Measurements from ENCODE around the gene ACVR1.

ACVR1 gene

GRCh38 chr2:157789933-157790511 is 86.1 kb downstream of the ACVR1 start:
- ATAC-seq = no peak
- TF ChIP-seq TSHZ2 (CRISPR knock-in tag; IDR thresholded peaks at IDR 0.05) (no peak), ZNF8 (CRISPR knock-in tag; IDR thresholded peaks at IDR 0.05) (no peak), TOX (CRISPR knock-in tag; IDR thresholded peaks at IDR 0.05; ENCODE audit: borderline replicate concordance) (no peak), ZNF565 (CRISPR knock-in tag; conservative IDR thresholded peaks at IDR 0.05; ENCODE audit: low read depth) (no peak), POU6F1 (CRISPR knock-in tag; IDR thresholded peaks at IDR 0.05; ENCODE audit: borderline replicate concordance, low read depth) (no peak), SNAI2 (CRISPR knock-in tag; IDR thresholded peaks at IDR 0.05) (no peak), PATZ1 (CRISPR knock-in tag; IDR thresholded peaks at IDR 0.05; ENCODE audit: borderline replicate concordance) (no peak), GLIS3 (CRISPR knock-in tag; IDR thresholded peaks at IDR 0.05) (no peak), ARNTL (CRISPR knock-in tag; IDR thresholded peaks at IDR 0.05; ENCODE audit: borderline replicate concordance, low read depth) (no peak), ZFP3 (CRISPR knock-in tag; IDR thresholded peaks at IDR 0.05) (no peak), ZC3H10 (CRISPR knock-in tag; IDR thresholded peaks at IDR 0.05) (no peak), PPARA (CRISPR knock-in tag; IDR thresholded peaks at IDR 0.05; ENCODE audit: borderline replicate concordance) (no peak), ZNF70 (CRISPR knock-in tag; IDR thresholded peaks at IDR 0.05) (no peak), ESRRG (CRISPR knock-in tag; IDR thresholded peaks at IDR 0.05) (no peak), OSR1 (CRISPR knock-in tag; IDR thresholded peaks at IDR 0.05) (no peak), ZFP30 (CRISPR knock-in tag; IDR thresholded peaks at IDR 0.05) (no peak), CSDC2 (CRISPR knock-in tag; IDR thresholded peaks at IDR 0.05) (no peak)

- no peak for ATAC-seq
Observed at GRCh38 chr2:157789256-157789655, 86.9 kb downstream of the ACVR1 start.

More at GRCh38 chr2:157789256-157789655, 86.9 kb downstream of the ACVR1 start:
- TF ChIP-seq ZC3H10 (CRISPR knock-in tag; IDR thresholded peaks at IDR 0.05) (no peak), TCF4 (CRISPR knock-in tag; IDR thresholded peaks at IDR 0.05; ENCODE audit: borderline replicate concordance) (no peak), ARNTL (CRISPR knock-in tag; IDR thresholded peaks at IDR 0.05; ENCODE audit: borderline replicate concordance, low read depth) (no peak), ZNF8 (CRISPR knock-in tag; IDR thresholded peaks at IDR 0.05) (no peak), CSDC2 (CRISPR knock-in tag; IDR thresholded peaks at IDR 0.05) (no peak), CSRNP3 (CRISPR knock-in tag; IDR thresholded peaks at IDR 0.05) (no peak), OSR1 (CRISPR knock-in tag; IDR thresholded peaks at IDR 0.05) (no peak), SNAI2 (CRISPR knock-in tag; IDR thresholded peaks at IDR 0.05) (no peak), ZFP3 (CRISPR knock-in tag; IDR thresholded peaks at IDR 0.05) (no peak), TSHZ2 (CRISPR knock-in tag; IDR thresholded peaks at IDR 0.05) (no peak), CREB5 (CRISPR knock-in tag; IDR thresholded peaks at IDR 0.05; ENCODE audit: low read depth) (no peak), GLIS3 (CRISPR knock-in tag; IDR thresholded peaks at IDR 0.05) (no peak), ZNF565 (CRISPR knock-in tag; conservative IDR thresholded peaks at IDR 0.05; ENCODE audit: low read depth) (no peak), ZNF70 (CRISPR knock-in tag; IDR thresholded peaks at IDR 0.05) (no peak), POU6F1 (CRISPR knock-in tag; IDR thresholded peaks at IDR 0.05; ENCODE audit: borderline replicate concordance, low read depth) (no peak), BACH2 (CRISPR knock-in tag; IDR thresholded peaks at IDR 0.05; ENCODE audit: borderline replicate concordance) (no peak), PATZ1 (CRISPR knock-in tag; IDR thresholded peaks at IDR 0.05; ENCODE audit: borderline replicate concordance) (no peak), ZFP30 (CRISPR knock-in tag; IDR thresholded peaks at IDR 0.05) (no peak), ESRRG (CRISPR knock-in tag; IDR thresholded peaks at IDR 0.05) (no peak), PPARA (CRISPR knock-in tag; IDR thresholded peaks at IDR 0.05; ENCODE audit: borderline replicate concordance) (no peak)

All from SK-N-SH treated with all-trans-retinoic acid at 6 μM for 48 hours (cell line).